B cell (primary cell): ENCODE data around the gene MIF. TPM values are rescaled to one million over a fixed set of nuclear protein-coding genes. Genes with fewer than 3 reads are reported as not detected.

Source experiments
- ATAC-seq: fragments of 200-7000 bp; cut with Tn5 transposase; one replicate; pipeline ENCODE4 v1.10.0; 2021; ENCODE audit warnings: low read depth, mild to moderate bottlenecking, moderate number of reproducible peaks, moderate library complexity
- CTCF ChIA-PET: fragments of 350-600 bp; sonication (Branson Sonifier 250); formaldehyde crosslinking; loops from one replicate; lab custom pipeline; 2021; ENCODE audit warnings: antibody characterized with exemption, inconsistent platforms; lab: Charles Lee
- POLR2A ChIA-PET: fragments of 350-600 bp; sonication (Branson Sonifier 250); formaldehyde crosslinking; loops from one replicate; lab custom pipeline; 2021; ENCODE audit warnings: antibody characterized with exemption; lab: Charles Lee
- DNase-seq: peaks from one replicate; pipeline ENCODE4 v3.0.0; 2013
- H2AFZ ChIP-seq: 2 replicates; pipeline ENCODE4 v1.6.1; 2012; ENCODE audit warnings: mild to moderate bottlenecking, low read depth, low read length; ENCODE audit not compliant: insufficient read depth, poor library complexity, severe bottlenecking
- H3K27ac ChIP-seq, 2 donors: 1 replicate in 1 of 2; 2 replicates in 1 of 2; pipeline ENCODE4 v1.5.1; 2012 to 2013; ENCODE audit warnings: low read length in 2 of 2, mild to moderate bottlenecking in 2 of 2, moderate library complexity in 1 of 2
- H3K27me3 ChIP-seq, 4 experiments: fragments of 200-600 bp in 1 of 4; sonication (generic) in 1 of 4; replicated peaks in 1 of 4; 1 replicate in 2 of 4; 2 replicates in 2 of 4; pipeline versions ENCODE4 v1.6.1 to v1.7.0; 2013 to 2016; ENCODE audit warnings: low read length in 3 of 4, mild to moderate bottlenecking in 2 of 4, mixed read lengths in 1 of 4, moderate library complexity in 1 of 4; ENCODE audit not compliant: insufficient read depth in 4 of 4, control insufficient read depth in 3 of 4; ENCODE audit errors: control extremely low read depth in 1 of 4
- H3K36me3 ChIP-seq, 2 experiments: replicated peaks in 1 of 2; 1 replicate in 1 of 2; 2 replicates in 1 of 2; pipeline versions ENCODE4 v1.6.1 to v1.7.1; 2013; ENCODE audit warnings: low read length in 1 of 2; ENCODE audit not compliant: insufficient read depth in 2 of 2, control insufficient read depth in 1 of 2; ENCODE audit errors: control extremely low read depth in 1 of 2, extremely low read depth in 1 of 2
- H3K4me1 ChIP-seq, 2 donors: fragments of 200-600 bp in 1 of 2; sonication (generic) in 1 of 2; 1 replicate in 1 of 2; 2 replicates in 1 of 2; pipeline versions ENCODE4 v1.5.1 to v1.6.1; 2013 to 2017; ENCODE audit warnings: low read length in 2 of 2; ENCODE audit not compliant: control insufficient read depth in 2 of 2, insufficient read depth in 2 of 2
- H3K4me2 ChIP-seq: replicated peaks from 2 replicates; pipeline ENCODE3; 2012; ENCODE audit warnings: mild to moderate bottlenecking, low read depth, low read length; ENCODE audit not compliant: poor library complexity, severe bottlenecking
- H3K4me3 ChIP-seq, 5 experiments: fragments of 200-600 bp in 1 of 5; sonication (generic) in 1 of 5; 1 replicate in 3 of 5; 2 replicates in 2 of 5; pipeline versions ENCODE4 v1.5.1 to v1.7.0; 2011 to 2016; ENCODE audit warnings: low read length in 4 of 5, mild to moderate bottlenecking in 4 of 5, low read depth in 2 of 5, control low read depth in 1 of 5, moderate library complexity in 1 of 5; ENCODE audit not compliant: insufficient read depth in 1 of 5; ENCODE audit errors: control extremely low read depth in 1 of 5, extremely low read depth in 1 of 5
- H3K79me2 ChIP-seq: fragments of 200-600 bp; sonication (generic); one replicate; pipeline ENCODE4 v1.6.0; 2016; ENCODE audit warnings: low read length; ENCODE audit not compliant: control insufficient read depth, insufficient read depth
- H3K9ac ChIP-seq: fragments of 200-600 bp; sonication (generic); 2 replicates; pipeline ENCODE4 v1.6.1; 2017; ENCODE audit warnings: mild to moderate bottlenecking, low read length, moderate library complexity
- H3K9me3 ChIP-seq, 3 donors: one replicate each; pipeline versions ENCODE4 v1.6.1 to v1.7.1; 2013; ENCODE audit warnings: low read length in 2 of 3; ENCODE audit not compliant: control insufficient read depth in 2 of 3, insufficient read depth in 1 of 3; ENCODE audit errors: control extremely low read depth in 1 of 3
- H4K20me1 ChIP-seq: 2 replicates; pipeline ENCODE4 v1.6.0; 2012; ENCODE audit warnings: mild to moderate bottlenecking, low read length; ENCODE audit not compliant: insufficient read depth, control insufficient read depth, poor library complexity, severe bottlenecking
- H3K27ac Mint-ChIP-seq: one replicate; pipeline ENCODE4 v1.8.0; 2021; ENCODE audit warnings: mixed read lengths
- H3K27me3 Mint-ChIP-seq: one replicate; pipeline ENCODE4 v1.8.0; 2021; ENCODE audit warnings: mixed read lengths
- H3K4me1 Mint-ChIP-seq: one replicate; pipeline ENCODE4 v1.8.0; 2021; ENCODE audit warnings: mixed read lengths
- H3K4me3 Mint-ChIP-seq: one replicate; pipeline ENCODE4 v1.8.0; 2021; ENCODE audit warnings: mixed read lengths
- H3K9me3 Mint-ChIP-seq: one replicate; pipeline ENCODE4 v1.8.0; 2022; ENCODE audit warnings: mixed read lengths; ENCODE audit not compliant: insufficient read depth
- EZH2 ChIP-seq: IDR thresholded peaks from 2 replicates; pipeline ENCODE4 v1.6.1; 2012; ENCODE audit warnings: borderline replicate concordance, low read depth, mild to moderate bottlenecking, moderate library complexity, low read length; ENCODE audit not compliant: insufficient read depth, poor library complexity, severe bottlenecking
- WGBS: methylation state at CpG from one replicate; pipeline ENCODE4 v1.1.5; 2013; ENCODE audit warnings: missing lambda C conversion rate; ENCODE audit not compliant: insufficient coverage; 5-methylcytosine and 5-hydroxymethylcytosine counted together
- intact Hi-C: fragments of 100-400 bp; cut with micrococcal nuclease; formaldehyde crosslinking; loops from one replicate; pipeline ENCODE4 v1.10.0; 2022
- polyA plus RNA-seq: library from polyadenylated mRNA; depleted of rRNA; stranded (reverse); fragments of >200 nt; gene quantifications from 2 replicates; pipeline ENCODE4 v1.2.3, GENCODE V29; 2012
- total RNA-seq, 2 donors: library from RNA; stranded (reverse); fragments of 120-200 nt in 1 of 2; gene quantifications; 1 replicate in 1 of 2; 2 replicates in 1 of 2; pipeline versions ENCODE4 v1.2.3 to v1.2.4, GENCODE V29; 2013 to 2022
- TF ChIP-seq, protein P1 (sequence below): fragments of 200-600 bp; IDR thresholded peaks from one replicate; pipeline ENCODE4 v1.8.0; 2022; ENCODE audit warnings: antibody characterized with exemption, mild to moderate bottlenecking

Gene MIF
- total and polyA plus RNA-seq, 2 donors (not counting 1 experiment from before 2014, with no cell fraction given): 143 to 272 TPM

DNA sequence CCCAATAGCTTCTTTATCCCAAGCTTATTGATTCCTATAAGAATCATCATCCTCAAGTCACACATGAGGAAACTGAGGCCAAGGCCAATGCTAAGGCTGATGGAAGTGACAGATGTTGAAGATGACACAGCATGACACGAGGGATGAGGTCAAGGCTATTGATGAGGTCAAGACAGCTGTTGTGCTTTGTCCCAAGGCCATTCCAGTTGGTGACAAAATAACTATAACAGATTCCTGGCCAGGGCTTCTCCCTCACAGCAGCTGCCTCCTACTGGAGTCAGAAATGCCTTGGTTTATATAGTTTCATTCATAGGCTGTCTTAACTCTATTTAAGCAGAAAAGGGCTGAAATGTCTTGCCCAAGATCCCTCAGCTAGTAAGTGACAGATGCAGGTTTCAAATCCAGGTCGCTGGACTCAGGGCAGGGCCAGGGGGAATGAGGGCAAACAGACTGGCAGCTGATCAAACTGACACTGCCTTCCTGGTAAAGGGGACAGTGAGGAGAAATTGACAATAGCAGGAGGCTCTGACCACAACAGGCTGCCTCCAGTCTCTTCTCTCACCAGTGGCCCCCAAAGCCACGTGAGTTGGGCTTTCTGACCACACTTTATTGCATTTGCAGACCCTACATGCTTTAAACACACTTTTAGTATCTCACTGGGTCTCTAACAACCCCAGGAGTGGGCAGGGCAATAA is 16.5 kb downstream of the MIF start:
- intact Hi-C loops: loop anchor here (5.0 kb wide), 3 partner anchors 53 to 647 kb away; partner anchors contain the start of genes GUCD1, SLC2A11, SMARCB1 and SNRPD3
- DNase-seq (no peak), ATAC-seq (no peak)
- Histone ChIP-seq H3K9me3 (no peaks in the 10 kb centered on the region), H3K4me3 (no peak overlapping the region), H3K27ac (no peak overlapping the region), H3K79me2 (peaks cover 17% of the 10 kb centered on the region), H4K20me1 (no peaks in the 10 kb centered on the region), H2AFZ (no peak overlapping the region), H3K27me3 (peaks cover 0 to 9% (median 0%) of the 10 kb centered on the region in 4 experiments), H3K9ac (no peak overlapping the region), H3K4me2 (no peak overlapping the region), H3K36me3 (no peaks in the 10 kb centered on the region), H3K4me1 (peaks cover 20 to 22% of the 10 kb centered on the region in 2 donors)
- ChIA-PET POLR2A (interaction anchor here (0.7 kb wide), 1 partner anchor 16 kb away, joined by 4 read pairs; the partner anchor contains the start of gene MIF), CTCF (interaction anchor here (0.8 to 3.4 kb wide), 3 partner anchors 17 to 61 kb away, joined by 3 to 25 read pairs (median 4); partner anchors contain the start of gene MIF)
- no peaks in the 10 kb centered on the region for H3K9me3 Mint-ChIP-seq
- H3K4me3 Mint-ChIP-seq: no peak overlapping the region
- no peak overlapping the region for H3K27ac Mint-ChIP-seq
- no peaks in the 10 kb centered on the region for H3K27me3 Mint-ChIP-seq
- H3K4me1 Mint-ChIP-seq: peaks cover 28% of the 10 kb centered on the region
- WGBS: 89% methylated on average over 3 of the region's 3 CpGs
- TF ChIP-seq EZH2: no peak
- TF ChIP-seq, protein P1, sequence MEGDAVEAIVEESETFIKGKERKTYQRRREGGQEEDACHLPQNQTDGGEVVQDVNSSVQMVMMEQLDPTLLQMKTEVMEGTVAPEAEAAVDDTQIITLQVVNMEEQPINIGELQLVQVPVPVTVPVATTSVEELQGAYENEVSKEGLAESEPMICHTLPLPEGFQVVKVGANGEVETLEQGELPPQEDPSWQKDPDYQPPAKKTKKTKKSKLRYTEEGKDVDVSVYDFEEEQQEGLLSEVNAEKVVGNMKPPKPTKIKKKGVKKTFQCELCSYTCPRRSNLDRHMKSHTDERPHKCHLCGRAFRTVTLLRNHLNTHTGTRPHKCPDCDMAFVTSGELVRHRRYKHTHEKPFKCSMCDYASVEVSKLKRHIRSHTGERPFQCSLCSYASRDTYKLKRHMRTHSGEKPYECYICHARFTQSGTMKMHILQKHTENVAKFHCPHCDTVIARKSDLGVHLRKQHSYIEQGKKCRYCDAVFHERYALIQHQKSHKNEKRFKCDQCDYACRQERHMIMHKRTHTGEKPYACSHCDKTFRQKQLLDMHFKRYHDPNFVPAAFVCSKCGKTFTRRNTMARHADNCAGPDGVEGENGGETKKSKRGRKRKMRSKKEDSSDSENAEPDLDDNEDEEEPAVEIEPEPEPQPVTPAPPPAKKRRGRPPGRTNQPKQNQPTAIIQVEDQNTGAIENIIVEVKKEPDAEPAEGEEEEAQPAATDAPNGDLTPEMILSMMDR: no peak
